Natural killer cell (primary cell): Measurements from ENCODE around the gene NRF1. TPM values are rescaled to one million over a fixed set of nuclear protein-coding genes. Genes with fewer than 3 reads are reported as not detected.

ENCODE experiments used
- ATAC-seq, 3 donors: fragments of 150-1000 bp in 2 of 3; fragments of 200-7000 bp in 1 of 3; cut with Tn5 transposase; 1 replicate in 1 of 3; 2 replicates in 2 of 3; pipeline ENCODE4 v1.10.0; 2021; ENCODE audit warnings: mild to moderate bottlenecking in 2 of 3, moderate library complexity in 2 of 3
- DNase-seq, 2 donors: peaks; one replicate each; pipeline versions ENCODE4 v3.0.0 to v3.0.0-alpha.2; 2013 to 2021; ENCODE audit warnings: mixed read lengths in 1 of 2
- H3K27ac ChIP-seq: one replicate; pipeline ENCODE4 v1.5.1; 2013; ENCODE audit warnings: mild to moderate bottlenecking, low read length
- H3K27me3 ChIP-seq: one replicate; pipeline ENCODE4 v1.6.1; 2013; ENCODE audit warnings: low read length; ENCODE audit not compliant: control insufficient read depth, insufficient read depth
- H3K36me3 ChIP-seq: one replicate; pipeline ENCODE4 v1.6.1; 2013; ENCODE audit warnings: low read length; ENCODE audit not compliant: control insufficient read depth, insufficient read depth
- H3K4me1 ChIP-seq: one replicate; pipeline ENCODE4 v1.6.1; 2013; ENCODE audit warnings: low read length; ENCODE audit not compliant: control insufficient read depth, insufficient read depth
- H3K4me3 ChIP-seq: one replicate; pipeline ENCODE4 v1.5.1; 2013; ENCODE audit warnings: low read length
- H3K9me3 ChIP-seq: one replicate; pipeline ENCODE4 v1.6.1; 2013; ENCODE audit warnings: low read length; ENCODE audit not compliant: control insufficient read depth, insufficient read depth
- H3K27ac Mint-ChIP-seq, 2 donors: one replicate each; pipeline ENCODE4 v1.8.0; 2022; ENCODE audit warnings: mild to moderate bottlenecking in 2 of 2, mixed read lengths in 2 of 2, moderate library complexity in 1 of 2
- H3K27me3 Mint-ChIP-seq, 2 donors: one replicate each; pipeline ENCODE4 v1.8.0; 2022; ENCODE audit warnings: low read depth in 2 of 2, mixed read lengths in 2 of 2
- H3K36me3 Mint-ChIP-seq: one replicate; pipeline ENCODE4 v1.8.0; 2022; ENCODE audit warnings: mixed read lengths
- H3K4me1 Mint-ChIP-seq, 2 donors: one replicate each; pipeline ENCODE4 v1.8.0; 2022; ENCODE audit warnings: mixed read lengths in 2 of 2
- H3K4me3 Mint-ChIP-seq: one replicate; pipeline ENCODE4 v1.8.0; 2022; ENCODE audit warnings: mild to moderate bottlenecking, moderate library complexity, mixed read lengths
- H3K9me3 Mint-ChIP-seq, 2 donors: one replicate each; pipeline ENCODE4 v1.8.0; 2022; ENCODE audit warnings: mixed read lengths in 2 of 2
- CTCF ChIP-seq: fragments of 200-600 bp; IDR thresholded peaks from one replicate; pipeline ENCODE4 v1.8.0; 2022; ENCODE audit warnings: antibody characterized with exemption
- WGBS: methylation state at CpG from one replicate; pipeline ENCODE4 v1.1.7; 2013; ENCODE audit warnings: missing lambda C conversion rate; ENCODE audit not compliant: insufficient coverage; 5-methylcytosine and 5-hydroxymethylcytosine counted together
- intact Hi-C: fragments of 100-400 bp; cut with micrococcal nuclease; formaldehyde crosslinking; loops from one replicate; pipeline ENCODE4 v1.14.2; 2022
- total RNA-seq, 4 donors: library from RNA; stranded (reverse); fragments of 120-200 nt in 1 of 4; gene quantifications; one replicate each; pipeline versions ENCODE4 v1.2.3 to v1.2.4, GENCODE V29; 2013 to 2022

Gene NRF1
- total RNA-seq, 3 donors from 2014 or later (not counting 1 experiment from before 2014, with no cell fraction given), result 39.8 to 43.5 (median 40.1) TPM

DNA sequence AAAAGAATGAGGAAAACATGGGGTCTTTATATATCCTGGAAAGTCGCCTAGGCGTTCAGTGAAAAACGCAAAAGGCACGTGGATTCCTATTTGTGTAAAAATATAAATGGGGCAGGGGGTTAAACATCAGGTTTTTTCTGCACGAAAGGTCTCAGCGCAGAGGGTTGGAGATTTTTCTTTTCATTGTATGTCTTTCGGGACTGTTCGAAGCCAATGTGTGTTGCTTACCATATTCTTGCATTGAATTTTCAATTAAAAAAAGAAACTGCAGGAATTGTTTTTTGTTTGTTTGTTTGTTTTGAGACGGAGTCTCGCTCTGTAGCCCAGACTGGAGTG, 172.0 kb downstream of the NRF1 start:
- H3K4me3 ChIP-seq, result no peak overlapping the region
- DNase-seq (no peak), ATAC-seq (no peak)
- TF ChIP-seq CTCF, result no peak
- no peaks in the 10 kb centered on the region for H3K9me3 ChIP-seq
- 12% methylated on average over 10 of the region's 10 CpGs for WGBS
- no peak overlapping the region for H3K27ac ChIP-seq
- no peak overlapping the region for H3K27ac Mint-ChIP-seq
- no peaks in the 10 kb centered on the region for H3K36me3 ChIP-seq
- H3K36me3 Mint-ChIP-seq, result no peaks in the 10 kb centered on the region
- H3K4me1 ChIP-seq, result peaks cover 63% of the 10 kb centered on the region
- peak overlapping the region; percentile 63 for H3K4me3 Mint-ChIP-seq
- intact Hi-C loops, result no loop called here
- peaks cover 61% of the 10 kb centered on the region for H3K27me3 ChIP-seq
- H3K27me3 Mint-ChIP-seq, result peaks cover 52 to 63% of the 10 kb centered on the region in 2 donors
- peaks cover 31 to 49% of the 10 kb centered on the region in 2 donors for H3K4me1 Mint-ChIP-seq
- H3K9me3 Mint-ChIP-seq, result no peaks in the 10 kb centered on the region

GRCh38 chr7:129784437-129784782, 172.9 kb downstream of the NRF1 start:
- ATAC-seq (no peak), DNase-seq (no peak)
- intact Hi-C loops, result no loop called here
- H3K27ac ChIP-seq, result no peak overlapping the region
- WGBS, result 23% methylated on average over 21 of the region's 25 CpGs
- no peak overlapping the region for H3K4me3 ChIP-seq
- peaks cover 55% of the 10 kb centered on the region for H3K27me3 ChIP-seq
- H3K4me3 Mint-ChIP-seq, result no peak overlapping the region
- no peaks in the 10 kb centered on the region for H3K36me3 ChIP-seq
- no peak for TF ChIP-seq CTCF
- peaks cover 55 to 67% of the 10 kb centered on the region in 2 donors for H3K27me3 Mint-ChIP-seq
- peaks cover 31 to 49% of the 10 kb centered on the region in 2 donors for H3K4me1 Mint-ChIP-seq
- H3K9me3 Mint-ChIP-seq, result no peaks in the 10 kb centered on the region
- no peak overlapping the region for H3K27ac Mint-ChIP-seq
- no peaks in the 10 kb centered on the region for H3K9me3 ChIP-seq
- H3K4me1 ChIP-seq, result peaks cover 56% of the 10 kb centered on the region
- no peaks in the 10 kb centered on the region for H3K36me3 Mint-ChIP-seq

DNA sequence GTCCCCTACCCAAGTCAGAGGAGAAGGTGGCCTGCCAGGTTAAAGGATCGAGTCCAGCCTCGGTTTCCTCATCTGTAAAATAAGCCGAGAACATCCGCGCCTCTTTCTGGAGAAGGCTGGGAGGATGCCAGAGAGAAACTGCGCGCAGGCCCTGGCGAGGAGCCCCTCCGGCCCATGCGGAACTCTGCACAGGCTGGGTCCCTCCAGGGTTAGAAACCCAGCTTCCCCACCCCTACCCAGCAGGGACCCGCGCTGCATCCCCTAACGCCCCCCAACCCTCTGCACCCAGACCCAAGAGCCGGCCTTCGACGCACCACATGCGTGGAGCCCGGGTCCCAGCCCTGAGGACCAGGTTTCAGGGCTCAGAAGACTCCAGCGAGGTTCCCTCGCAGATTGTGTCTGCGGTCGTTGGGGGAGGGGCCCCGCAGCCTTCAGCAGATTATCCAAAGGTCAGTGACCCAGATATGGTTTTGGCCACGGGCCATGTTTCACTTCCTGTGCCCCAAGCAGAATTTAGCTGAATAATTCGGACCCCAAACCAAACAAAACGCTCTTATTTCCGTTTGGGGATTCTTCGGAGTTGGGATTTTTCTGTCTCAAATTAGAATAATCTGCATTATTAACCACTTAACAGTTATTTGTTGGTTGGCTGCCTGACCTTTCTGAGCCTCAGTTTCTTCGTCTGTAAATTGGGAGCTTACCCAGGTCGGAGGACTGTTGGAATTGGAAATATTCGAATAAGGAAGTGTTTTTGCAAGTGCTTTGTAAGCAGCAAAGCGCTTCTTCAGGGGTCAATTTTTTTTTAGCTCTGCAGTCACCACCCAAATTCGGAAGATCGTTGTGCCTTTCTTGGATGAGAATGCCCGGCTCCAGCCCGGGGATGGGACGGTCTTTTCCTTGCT, 173.5 kb downstream of the NRF1 start:
- Mint-ChIP-seq H3K36me3 (no peaks in the 10 kb centered on the region), H3K27me3 (peaks cover 61 to 70% of the 10 kb centered on the region in 2 donors), H3K4me1 (peaks cover 31 to 49% of the 10 kb centered on the region in 2 donors), H3K9me3 (no peaks in the 10 kb centered on the region), H3K4me3 (peak overlapping the region; percentile 72), H3K27ac (no peak overlapping the region)
- WGBS, result 4% methylated on average over 34 of the region's 37 CpGs
- Histone ChIP-seq H3K27ac (no peak overlapping the region), H3K27me3 (peaks cover 55% of the 10 kb centered on the region), H3K9me3 (no peaks in the 10 kb centered on the region), H3K4me1 (peaks cover 54% of the 10 kb centered on the region), H3K4me3 (no peak overlapping the region), H3K36me3 (no peaks in the 10 kb centered on the region)
- DNase-seq, result peak in 1 of 2 donors; percentile 17
- no peak for TF ChIP-seq CTCF
- ATAC-seq, result peak in 1 of 3 donors; percentile 3
- intact Hi-C loops, result no loop called here
